ENCODE measurements around the gene RGS7BP.
"Not testable (repeated sequence)": the region's sequence is repeated elsewhere in the genome, so short reads cannot be mapped to it uniquely, and the experiment has no call there.

RGS7BP gene

GRCh38 chr5:64505769-64506566, at the start of gene RGS7BP:
RGS7BP (plus strand) TSS chr5:64506015; CDS start chr5:64506625, 610 bp downstream.
- no peak for DNase-seq

- DNase-seq: no peak
Measured at GRCh38 chr5:64457846-64458245, 48.0 kb upstream of the RGS7BP start.

GRCh38 chr5:64458948-64459347, 46.9 kb upstream of the RGS7BP start:
- DNase-seq: no peak

- no peak for DNase-seq
Measured at GRCh38 chr5:64462391-64462790, 43.4 kb upstream of the RGS7BP start.

GRCh38 chr5:64486163-64486562, 19.7 kb upstream of the RGS7BP start:
- no peak for DNase-seq

- no peak for DNase-seq
Measured at GRCh38 chr5:64487283-64487682, 18.5 kb upstream of the RGS7BP start.

- DNase-seq: no peak
Measured at GRCh38 chr5:64489857-64490256, 16.0 kb upstream of the RGS7BP start.

- DNase-seq: no peak
Measured at GRCh38 chr5:64497386-64497785, 8.4 kb upstream of the RGS7BP start.

GRCh38 chr5:64502196-64502595, 3.6 kb upstream of the RGS7BP start:
- no peak for DNase-seq

- DNase-seq: no peak
Measured at GRCh38 chr5:64506567-64507263, 900 bp downstream of the RGS7BP start.

- DNase-seq: no peak
Measured at GRCh38 chr5:64507264-64507605, 1.4 kb downstream of the RGS7BP start.

GRCh38 chr5:64509828-64510227, 4.0 kb downstream of the RGS7BP start:
- no peak for DNase-seq

GRCh38 chr5:64513492-64513891, 7.7 kb downstream of the RGS7BP start:
- DNase-seq: no peak

GRCh38 chr5:64514612-64515011, 8.8 kb downstream of the RGS7BP start:
- DNase-seq: no peak

- no peak for DNase-seq
Measured at GRCh38 chr5:64516216-64516615, 10.4 kb downstream of the RGS7BP start.

GRCh38 chr5:64518793-64519192, 13.0 kb downstream of the RGS7BP start:
- no peak for DNase-seq

- DNase-seq: no peak
Measured at GRCh38 chr5:64519263-64519662, 13.4 kb downstream of the RGS7BP start.

GRCh38 chr5:64526734-64527439, 21.1 kb downstream of the RGS7BP start:
- DNase-seq: no peak

GRCh38 chr5:64530076-64530475, 24.3 kb downstream of the RGS7BP start:
- no peak for DNase-seq

GRCh38 chr5:64532212-64532611, 26.4 kb downstream of the RGS7BP start:
- no peak for DNase-seq

GRCh38 chr5:64532657-64533056, 26.8 kb downstream of the RGS7BP start:
- DNase-seq: no peak

GRCh38 chr5:64534033-64534432, 28.2 kb downstream of the RGS7BP start:
- no peak for DNase-seq

- no peak for DNase-seq
Measured at GRCh38 chr5:64557911-64558310, 52.1 kb downstream of the RGS7BP start.

GRCh38 chr5:64558641-64559040, 52.8 kb downstream of the RGS7BP start:
- DNase-seq: not testable (repeated sequence)

Measured in cortex of kidney (tissue), 1 donor.